HepG2 (cell line): ENCODE data around the gene C7orf57. TPM values are rescaled to one million over a fixed set of nuclear protein-coding genes. Genes with fewer than 3 reads are reported as not detected.

Source experiments
- ATAC-seq: fragments of 200-7000 bp; cut with Tn5 transposase; 3 replicates; pipeline ENCODE4 v1.9.1; 2020; ENCODE audit warnings: mild to moderate bottlenecking, moderate library complexity
- BruUV-seq: library from RNA; stranded (reverse); fragments of 400-500 nt; replicated peaks from 2 replicates; lab custom pipeline; 2021; lab: Mats Ljungman, UMichigan
- CTCF ChIA-PET: fragments of 300-600 bp; formaldehyde crosslinking; extraction: SDS; loops from one replicate; lab custom pipeline; 2021; ENCODE audit warnings: low total read pairs, inconsistent platforms, low intra/inter-chr PET ratio; lab: Yijun Ruan, JAX
- POLR2A ChIA-PET: fragments of 350-600 bp; sonication (Branson Sonifier 250); formaldehyde crosslinking; loops from one replicate; lab custom pipeline; 2020; ENCODE audit warnings: antibody characterized with exemption, inconsistent platforms; lab: Yijun Ruan, JAX
- DNase-seq: peaks from one replicate; pipeline ENCODE4 v3.0.0-alpha.2; 2015; ENCODE audit warnings: low spot score
- FAIRE-seq: peaks from 3 replicates; lab custom pipeline; 2011; peaks lifted over from hg19 to GRCh38; lab: Jason Lieb, UNC
- H2AFZ ChIP-seq: one replicate; pipeline ENCODE4 v1.6.1; 2011; ENCODE audit warnings: low read length, inconsistent platforms
- H3K27ac ChIP-seq: fragments of 300-600 bp; 3 replicates; pipeline ENCODE4 v1.8.0; 2011; ENCODE audit warnings: mixed run types, mild to moderate bottlenecking, mixed read lengths, low read length, inconsistent platforms; ENCODE audit not compliant: insufficient read depth; ENCODE audit errors: extremely low read length
- H3K27me3 ChIP-seq, 2 experiments: fragments of 200-600 bp in 1 of 2; 2 replicates in 1 of 2; 3 replicates in 1 of 2; pipeline versions ENCODE4 v1.6.0 to v1.8.0; 2011; ENCODE audit warnings: low read length in 2 of 2, mild to moderate bottlenecking in 2 of 2, moderate library complexity in 2 of 2, inconsistent platforms in 1 of 2; ENCODE audit not compliant: insufficient read depth in 2 of 2, control insufficient read depth in 1 of 2
- H3K36me3 ChIP-seq, 2 experiments: fragments of 200-600 bp in 1 of 2; replicated peaks in 1 of 2; 2 replicates in 1 of 2; 3 replicates in 1 of 2; pipeline versions ENCODE4 v1.5.1 to v1.8.0; 2011; ENCODE audit warnings: low read length in 2 of 2, inconsistent platforms in 1 of 2; ENCODE audit not compliant: insufficient read depth in 2 of 2, control insufficient read depth in 1 of 2
- H3K4me1 ChIP-seq: 2 replicates; pipeline ENCODE4 v1.5.1; 2012; ENCODE audit warnings: low read length, inconsistent platforms; ENCODE audit not compliant: insufficient read depth
- H3K4me2 ChIP-seq: 2 replicates; pipeline ENCODE4 v1.6.0; 2011; ENCODE audit warnings: low read depth, low read length, inconsistent platforms
- H3K4me3 ChIP-seq, 3 experiments: fragments of 200-600 bp in 1 of 3; sonication (generic), shearing (Covaris generic) in 1 of 3; replicated peaks in 1 of 3; 2 replicates each; pipeline ENCODE4 v1.5.1; 2011 to 2016; ENCODE audit warnings: low read length in 3 of 3, inconsistent platforms in 2 of 3, low read depth in 2 of 3, mild to moderate bottlenecking in 2 of 3, control low read depth in 1 of 3, mixed read lengths in 1 of 3; ENCODE audit not compliant: insufficient read depth in 1 of 3
- H3K79me2 ChIP-seq: one replicate; pipeline ENCODE4 v1.6.1; 2011; ENCODE audit warnings: low read length, inconsistent platforms; ENCODE audit not compliant: insufficient read depth
- H3K9ac ChIP-seq: 2 replicates; pipeline ENCODE4 v1.6.0; 2011; ENCODE audit warnings: mild to moderate bottlenecking, low read depth, low read length, inconsistent platforms; ENCODE audit not compliant: insufficient read depth
- H3K9me3 ChIP-seq: 2 replicates; pipeline ENCODE4 v1.5.1; 2012; ENCODE audit warnings: mild to moderate bottlenecking, low read length
- H4K20me1 ChIP-seq: 2 replicates; pipeline ENCODE4 v1.6.0; 2011; ENCODE audit warnings: inconsistent platforms, mild to moderate bottlenecking, low read length, moderate library complexity; ENCODE audit not compliant: insufficient read depth
- AGO2 ChIP-seq: fragments of 200-400 bp; formaldehyde crosslinking; optimal IDR thresholded peaks from 2 replicates; pipeline ENCODE3; 2017; ENCODE audit warnings: mild to moderate bottlenecking, low read depth, low read length, moderate library complexity
- CREM ChIP-seq, 2 experiments: sonication (generic) in 1 of 2; formaldehyde crosslinking in 1 of 2; IDR thresholded peaks; 2 replicates each; pipeline versions ENCODE4 v1.4.0 to v1.6.1; 2016 to 2020; ENCODE audit warnings: antibody characterized with exemption in 1 of 2, mild to moderate bottlenecking in 1 of 2, missing genetic modification reagents in 1 of 2
- SP5 ChIP-seq: IDR thresholded peaks from 2 replicates; pipeline ENCODE4 v1.6.1; 2016; ENCODE audit warnings: low read depth, borderline replicate concordance
- WGBS: methylation state at CpG from one replicate; pipeline ENCODE4 v1.1.6; 2017; ENCODE audit warnings: low lambda C conversion rate; 5-methylcytosine and 5-hydroxymethylcytosine counted together
- in situ Hi-C: cut with HindIII; loops from 2 replicates; pipeline ENCODE4 v1.10.0; 2017; ENCODE audit warnings: low pct_unique_long_range_greater_than_20kb; ENCODE audit not compliant: extremely low pct_ligation_motif_present
- intact Hi-C: fragments of 100-400 bp; cut with micrococcal nuclease; formaldehyde crosslinking; loops from one replicate; pipeline ENCODE4 v1.10.0; 2022; ENCODE audit not compliant: unreplicated experiment
- polyA plus RNA-seq, 8 experiments: library from polyadenylated mRNA; depleted of rRNA in 3 of 8; stranded (reverse) in 7 of 8; unstranded in 1 of 8; fragments of >200 nt; fragmentation: Illumina TruSeq in 4 of 8; extraction: Trizol in 4 of 8; gene quantifications; 2 replicates each; pipeline versions ENCODE4 v1.2.1 to v1.2.3, GENCODE V29; 2011 to 2016; ENCODE audit warnings: low read depth in 4 of 8, missing spikeins in 1 of 8, mixed read lengths in 1 of 8; ENCODE audit not compliant: insufficient read depth in 1 of 8
- total RNA-seq, 5 experiments: library from RNA; depleted of rRNA; stranded (reverse); fragments of >200 nt; fragmentation: Illumina TruSeq; extraction: Trizol; gene quantifications; 2 replicates each; pipeline ENCODE4 v1.2.3, GENCODE V29; 2016; ENCODE audit warnings: low read depth in 1 of 5
- TF ChIP-seq, protein P1 (sequence below): sonication (generic); formaldehyde crosslinking; IDR thresholded peaks from 2 replicates; pipeline ENCODE4 v1.4.0; 2020; ENCODE audit warnings: missing genetic modification reagents
- TF ChIP-seq, protein P2 (sequence below): sonication (generic); formaldehyde crosslinking; IDR thresholded peaks from 2 replicates; pipeline ENCODE4 v1.4.0; 2020; ENCODE audit warnings: missing genetic modification reagents, borderline replicate concordance
- TF ChIP-seq, protein P3 (sequence below): sonication (generic); formaldehyde crosslinking; IDR thresholded peaks from 2 replicates; pipeline ENCODE4 v1.4.0; 2020; ENCODE audit warnings: missing genetic modification reagents, borderline replicate concordance

C7orf57 gene
- total and polyA plus RNA-seq, 2 of the 13 experiments (the other 11 are each of a cell fraction or from before 2014, with no cell fraction given), result not detected

DNA sequence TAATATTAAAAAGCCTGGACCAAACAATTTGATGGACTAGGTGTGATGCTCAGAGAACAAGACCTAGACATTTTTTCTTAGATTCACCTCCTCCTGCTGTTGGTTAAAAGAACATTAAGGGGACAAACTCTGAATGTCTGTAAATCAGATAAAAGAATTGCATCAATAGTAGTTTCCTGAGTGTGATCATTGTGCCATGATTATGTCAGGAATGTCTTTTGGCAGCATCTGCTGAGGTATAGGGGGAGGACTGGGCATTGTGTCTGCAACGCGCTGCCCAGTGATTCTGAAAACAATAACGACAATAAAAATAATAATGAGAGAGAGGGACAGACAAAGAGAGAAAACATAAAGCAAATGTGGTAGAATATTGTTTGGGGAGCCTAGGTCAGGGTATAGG lies 6.9 kb downstream of the C7orf57 start:
- TF ChIP-seq, protein P1, sequence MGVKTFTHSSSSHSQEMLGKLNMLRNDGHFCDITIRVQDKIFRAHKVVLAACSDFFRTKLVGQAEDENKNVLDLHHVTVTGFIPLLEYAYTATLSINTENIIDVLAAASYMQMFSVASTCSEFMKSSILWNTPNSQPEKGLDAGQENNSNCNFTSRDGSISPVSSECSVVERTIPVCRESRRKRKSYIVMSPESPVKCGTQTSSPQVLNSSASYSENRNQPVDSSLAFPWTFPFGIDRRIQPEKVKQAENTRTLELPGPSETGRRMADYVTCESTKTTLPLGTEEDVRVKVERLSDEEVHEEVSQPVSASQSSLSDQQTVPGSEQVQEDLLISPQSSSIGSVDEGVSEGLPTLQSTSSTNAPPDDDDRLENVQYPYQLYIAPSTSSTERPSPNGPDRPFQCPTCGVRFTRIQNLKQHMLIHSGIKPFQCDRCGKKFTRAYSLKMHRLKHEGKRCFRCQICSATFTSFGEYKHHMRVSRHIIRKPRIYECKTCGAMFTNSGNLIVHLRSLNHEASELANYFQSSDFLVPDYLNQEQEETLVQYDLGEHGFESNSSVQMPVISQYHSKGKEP (CRISPR knock-in tag), result no peak
- TF ChIP-seq, protein P2, sequence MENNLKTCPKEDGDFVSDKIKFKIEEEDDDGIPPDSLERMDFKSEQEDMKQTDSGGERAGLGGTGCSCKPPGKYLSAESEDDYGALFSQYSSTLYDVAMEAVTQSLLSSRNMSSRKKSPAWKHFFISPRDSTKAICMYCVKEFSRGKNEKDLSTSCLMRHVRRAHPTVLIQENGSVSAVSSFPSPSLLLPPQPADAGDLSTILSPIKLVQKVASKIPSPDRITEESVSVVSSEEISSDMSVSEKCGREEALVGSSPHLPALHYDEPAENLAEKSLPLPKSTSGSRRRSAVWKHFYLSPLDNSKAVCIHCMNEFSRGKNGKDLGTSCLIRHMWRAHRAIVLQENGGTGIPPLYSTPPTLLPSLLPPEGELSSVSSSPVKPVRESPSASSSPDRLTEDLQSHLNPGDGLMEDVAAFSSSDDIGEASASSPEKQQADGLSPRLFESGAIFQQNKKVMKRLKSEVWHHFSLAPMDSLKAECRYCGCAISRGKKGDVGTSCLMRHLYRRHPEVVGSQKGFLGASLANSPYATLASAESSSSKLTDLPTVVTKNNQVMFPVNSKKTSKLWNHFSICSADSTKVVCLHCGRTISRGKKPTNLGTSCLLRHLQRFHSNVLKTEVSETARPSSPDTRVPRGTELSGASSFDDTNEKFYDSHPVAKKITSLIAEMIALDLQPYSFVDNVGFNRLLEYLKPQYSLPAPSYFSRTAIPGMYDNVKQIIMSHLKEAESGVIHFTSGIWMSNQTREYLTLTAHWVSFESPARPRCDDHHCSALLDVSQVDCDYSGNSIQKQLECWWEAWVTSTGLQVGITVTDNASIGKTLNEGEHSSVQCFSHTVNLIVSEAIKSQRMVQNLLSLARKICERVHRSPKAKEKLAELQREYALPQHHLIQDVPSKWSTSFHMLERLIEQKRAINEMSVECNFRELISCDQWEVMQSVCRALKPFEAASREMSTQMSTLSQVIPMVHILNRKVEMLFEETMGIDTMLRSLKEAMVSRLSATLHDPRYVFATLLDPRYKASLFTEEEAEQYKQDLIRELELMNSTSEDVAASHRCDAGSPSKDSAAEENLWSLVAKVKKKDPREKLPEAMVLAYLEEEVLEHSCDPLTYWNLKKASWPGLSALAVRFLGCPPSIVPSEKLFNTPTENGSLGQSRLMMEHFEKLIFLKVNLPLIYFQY, result no peak
- TF ChIP-seq, protein P3, sequence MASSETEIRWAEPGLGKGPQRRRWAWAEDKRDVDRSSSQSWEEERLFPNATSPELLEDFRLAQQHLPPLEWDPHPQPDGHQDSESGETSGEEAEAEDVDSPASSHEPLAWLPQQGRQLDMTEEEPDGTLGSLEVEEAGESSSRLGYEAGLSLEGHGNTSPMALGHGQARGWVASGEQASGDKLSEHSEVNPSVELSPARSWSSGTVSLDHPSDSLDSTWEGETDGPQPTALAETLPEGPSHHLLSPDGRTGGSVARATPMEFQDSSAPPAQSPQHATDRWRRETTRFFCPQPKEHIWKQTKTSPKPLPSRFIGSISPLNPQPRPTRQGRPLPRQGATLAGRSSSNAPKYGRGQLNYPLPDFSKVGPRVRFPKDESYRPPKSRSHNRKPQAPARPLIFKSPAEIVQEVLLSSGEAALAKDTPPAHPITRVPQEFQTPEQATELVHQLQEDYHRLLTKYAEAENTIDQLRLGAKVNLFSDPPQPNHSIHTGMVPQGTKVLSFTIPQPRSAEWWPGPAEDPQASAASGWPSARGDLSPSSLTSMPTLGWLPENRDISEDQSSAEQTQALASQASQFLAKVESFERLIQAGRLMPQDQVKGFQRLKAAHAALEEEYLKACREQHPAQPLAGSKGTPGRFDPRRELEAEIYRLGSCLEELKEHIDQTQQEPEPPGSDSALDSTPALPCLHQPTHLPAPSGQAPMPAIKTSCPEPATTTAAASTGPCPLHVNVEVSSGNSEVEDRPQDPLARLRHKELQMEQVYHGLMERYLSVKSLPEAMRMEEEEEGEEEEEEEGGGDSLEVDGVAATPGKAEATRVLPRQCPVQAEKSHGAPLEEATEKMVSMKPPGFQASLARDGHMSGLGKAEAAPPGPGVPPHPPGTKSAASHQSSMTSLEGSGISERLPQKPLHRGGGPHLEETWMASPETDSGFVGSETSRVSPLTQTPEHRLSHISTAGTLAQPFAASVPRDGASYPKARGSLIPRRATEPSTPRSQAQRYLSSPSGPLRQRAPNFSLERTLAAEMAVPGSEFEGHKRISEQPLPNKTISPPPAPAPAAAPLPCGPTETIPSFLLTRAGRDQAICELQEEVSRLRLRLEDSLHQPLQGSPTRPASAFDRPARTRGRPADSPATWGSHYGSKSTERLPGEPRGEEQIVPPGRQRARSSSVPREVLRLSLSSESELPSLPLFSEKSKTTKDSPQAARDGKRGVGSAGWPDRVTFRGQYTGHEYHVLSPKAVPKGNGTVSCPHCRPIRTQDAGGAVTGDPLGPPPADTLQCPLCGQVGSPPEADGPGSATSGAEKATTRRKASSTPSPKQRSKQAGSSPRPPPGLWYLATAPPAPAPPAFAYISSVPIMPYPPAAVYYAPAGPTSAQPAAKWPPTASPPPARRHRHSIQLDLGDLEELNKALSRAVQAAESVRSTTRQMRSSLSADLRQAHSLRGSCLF (CRISPR knock-in tag), result no peak
- TF ChIP-seq SP5 (CRISPR knock-in tag) (no peak), CREM (IDR thresholded peaks at IDR 0.05) (no peak), CREM (CRISPR knock-in tag; IDR thresholded peaks at IDR 0.05) (no peak), AGO2 (no peak)
- Histone ChIP-seq H3K36me3 (no peaks in the 10 kb centered on the region), H3K27me3 (peaks cover 6 to 63% of the 10 kb centered on the region in 2 experiments; a peak in 4 of 5 replicates), H3K4me1 (no peaks in the 10 kb centered on the region), H3K27ac (no peak overlapping the region), H3K4me2 (no peak overlapping the region), H3K79me2 (no peaks in the 10 kb centered on the region), H3K9ac (no peak overlapping the region), H2AFZ (no peak overlapping the region), H3K4me3 (no peak overlapping the region), H4K20me1 (no peaks in the 10 kb centered on the region), H3K9me3 (no peaks in the 10 kb centered on the region)
- ATAC-seq, result no peak
- in situ Hi-C loops (no loop called here), intact Hi-C loops (no loop called here)
- POLR2A ChIA-PET, result no interaction called here
- CTCF ChIA-PET, result no interaction called here
- 29% methylated on average over 3 of the region's 3 CpGs for WGBS
- no TSS peak for BruUV-seq
- FAIRE-seq, result no peak
- DNase-seq, result no peak
